ENCODE measurements around the gene BAX. TPM values are rescaled to one million over a fixed set of nuclear protein-coding genes. Genes with fewer than 3 reads are reported as not detected.
A peak's percentile ranks its signal among the peaks of the same experiment; 100 is the strongest.

BAX gene
- polyA plus RNA-seq, 2 of the 4 experiments (the other 2 are of a cell fraction): 134 to 299 TPM

DNA sequence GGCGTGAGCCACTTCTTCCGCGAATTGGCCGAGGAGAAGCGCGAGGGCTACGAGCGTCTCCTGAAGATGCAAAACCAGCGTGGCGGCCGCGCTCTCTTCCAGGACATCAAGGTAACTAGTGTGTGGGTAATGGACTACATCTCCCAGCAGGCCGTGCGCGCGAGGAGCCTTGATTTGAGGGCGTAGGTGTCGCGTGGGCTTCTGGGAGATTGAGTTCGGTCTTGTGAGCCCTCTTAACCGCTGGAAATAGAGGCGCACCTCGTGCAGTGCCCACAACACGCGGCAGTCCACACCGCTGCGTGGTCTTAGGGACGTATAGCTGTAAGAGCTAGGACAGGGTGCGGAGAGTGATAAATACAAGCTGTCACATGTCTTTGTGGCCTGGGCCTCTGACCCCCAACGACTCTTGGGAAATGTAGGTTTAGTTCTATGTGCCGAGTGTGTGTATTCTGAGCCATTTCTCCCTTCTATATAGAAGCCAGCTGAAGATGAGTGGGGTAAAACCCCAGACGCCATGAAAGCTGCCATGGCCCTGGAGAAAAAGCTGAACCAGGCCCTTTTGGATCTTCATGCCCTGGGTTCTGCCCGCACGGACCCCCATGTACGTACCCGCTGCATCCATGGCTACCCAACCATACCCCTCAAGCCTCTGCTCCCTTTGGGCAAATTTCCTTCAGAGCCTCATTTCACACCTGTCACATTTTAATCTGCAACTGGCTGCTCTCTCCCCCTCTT lies 11.3 kb downstream of the BAX start:
- H3K27ac ChIP-seq: peak overlapping the region; percentile 92 to 96
- no peaks in the 10 kb centered on the region for H3K9me3 ChIP-seq
- 1% methylated on average over 36 of the region's 36 CpGs for WGBS (ENCODE audit: missing lambda C conversion rate)
- POLR2A ChIA-PET: interaction anchor here (0.6 to 9.6 kb wide), 10 partner anchors 8 to 245 kb away, joined by 3 to 175 read pairs (median 6); partner anchors contain the start of genes BAX, GYS1, NUCB1 and PLEKHA4
- TF ChIP-seq MYC (IDR thresholded peaks at IDR 0.05; ENCODE audit: borderline replicate concordance, low read length): peak; percentile 72; the same call in 1 of the 2 replicates
- no peak for TF ChIP-seq MAFK (IDR thresholded peaks at IDR 0.05; ENCODE audit: partially characterized antibody)
- peak; percentile 73 for TF ChIP-seq MAX (IDR thresholded peaks at IDR 0.05)
- TF ChIP-seq PHF8 (IDR thresholded peaks at IDR 0.05; ENCODE audit: borderline replicate concordance, low read depth): 0 out of 2 replicates have a peak, but pooled peaks have one; percentile 4
- 0 out of 2 replicates have a peak, but pooled peaks have one; percentile 11 for TF ChIP-seq PBX3 (IDR thresholded peaks at IDR 0.05)
- TF ChIP-seq JUNB (IDR thresholded peaks at IDR 0.05): no peak
- no peak for TF ChIP-seq NPAS2 (CRISPR knock-in tag; IDR thresholded peaks at IDR 0.05; ENCODE audit: borderline replicate concordance)
- TF ChIP-seq NFE2L2 (conservative IDR thresholded peaks at IDR 0.05; ENCODE audit: low read length): 0 out of 2 replicates have a peak, but pooled peaks have one; percentile 34
- TF ChIP-seq EP300 (IDR thresholded peaks at IDR 0.05): no peak
- TF ChIP-seq FOSB (CRISPR knock-in tag; IDR thresholded peaks at IDR 0.05): peak; percentile 73
- no peak for TF ChIP-seq RFX5 (IDR thresholded peaks at IDR 0.05)
- TF ChIP-seq SMC3 (IDR thresholded peaks at IDR 0.05): no peak
- no peak for TF ChIP-seq NR3C1 (IDR thresholded peaks at IDR 0.05)
- TF ChIP-seq SREBF2 (IDR thresholded peaks at IDR 0.05): no peak
- no peak for TF ChIP-seq GATA3 (IDR thresholded peaks at IDR 0.05; ENCODE audit: borderline replicate concordance)
- no peak for TF ChIP-seq BHLHE40 (IDR thresholded peaks at IDR 0.05; ENCODE audit: low read depth, low read length)
- no peak for TF ChIP-seq CEBPB (IDR thresholded peaks at IDR 0.05)
- TF ChIP-seq RARB (CRISPR knock-in tag; IDR thresholded peaks at IDR 0.05): peak; percentile 80; the same call in 1 of the 2 replicates
- peak; percentile 80; the same call in 1 of the 2 replicates for TF ChIP-seq HOXA7 (CRISPR knock-in tag; IDR thresholded peaks at IDR 0.05)
- no peak for TF ChIP-seq RNF2 (IDR thresholded peaks at IDR 0.05; ENCODE audit: borderline replicate concordance, low read depth)
- no peak for TF ChIP-seq ATOH8 (CRISPR knock-in tag; IDR thresholded peaks at IDR 0.05; ENCODE audit: low read depth)
- TF ChIP-seq, protein P1, sequence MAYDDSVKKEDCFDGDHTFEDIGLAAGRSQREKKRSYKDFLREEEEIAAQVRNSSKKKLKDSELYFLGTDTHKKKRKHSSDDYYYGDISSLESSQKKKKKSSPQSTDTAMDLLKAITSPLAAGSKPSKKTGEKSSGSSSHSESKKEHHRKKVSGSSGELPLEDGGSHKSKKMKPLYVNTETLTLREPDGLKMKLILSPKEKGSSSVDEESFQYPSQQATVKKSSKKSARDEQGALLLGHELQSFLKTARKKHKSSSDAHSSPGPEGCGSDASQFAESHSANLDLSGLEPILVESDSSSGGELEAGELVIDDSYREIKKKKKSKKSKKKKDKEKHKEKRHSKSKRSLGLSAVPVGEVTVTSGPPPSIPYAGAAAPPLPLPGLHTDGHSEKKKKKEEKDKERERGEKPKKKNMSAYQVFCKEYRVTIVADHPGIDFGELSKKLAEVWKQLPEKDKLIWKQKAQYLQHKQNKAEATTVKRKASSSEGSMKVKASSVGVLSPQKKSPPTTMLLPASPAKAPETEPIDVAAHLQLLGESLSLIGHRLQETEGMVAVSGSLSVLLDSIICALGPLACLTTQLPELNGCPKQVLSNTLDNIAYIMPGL (CRISPR knock-in tag; IDR thresholded peaks at IDR 0.05; ENCODE audit: borderline replicate concordance): no peak
- 0 out of 2 replicates have a peak, but pooled peaks have one; percentile 67 for TF ChIP-seq TFCP2L1 (CRISPR knock-in tag; IDR thresholded peaks at IDR 0.05)
- TF ChIP-seq ZSCAN20 (CRISPR knock-in tag; IDR thresholded peaks at IDR 0.05): no peak
- TF ChIP-seq CHD2 (IDR thresholded peaks at IDR 0.05; ENCODE audit: low read length, partially characterized antibody): peak; percentile 27
- 0 out of 2 replicates have a peak, but pooled peaks have one; percentile 29 for TF ChIP-seq HEYL (CRISPR knock-in tag; IDR thresholded peaks at IDR 0.05)
- TF ChIP-seq TP53 (CRISPR knock-in tag; IDR thresholded peaks at IDR 0.05): no peak; the same call in 1 of the 2 replicates
- TF ChIP-seq HOXB13 (CRISPR knock-in tag; IDR thresholded peaks at IDR 0.05; ENCODE audit: low read depth): no peak
- ATAC-seq (peak in 1 of 2 experiments; percentile 2; a peak in 3 of 6 replicates), FAIRE-seq (no peak), DNase-seq (ENCODE audit: low read depth in 1 of 2, low spot score in 1 of 2) (peak; percentile 49 to 90)
- H3K4me2 ChIP-seq: peak overlapping the region; percentile 95
- peak overlapping the region; percentile 66 for H3K4me3 ChIP-seq
- CTCF ChIA-PET: interaction anchor here (0.6 to 18.4 kb wide), 7 partner anchors 11 to 694 kb away, joined by 3 to 332 read pairs (median 7); partner anchors contain the start of genes GYS1 and RUVBL2
- H3K4me1 ChIP-seq: peaks cover 62% of the 10 kb centered on the region
